HepG2 (cell line): ENCODE data around the gene BACH2. TPM values are rescaled to one million over a fixed set of nuclear protein-coding genes. Genes with fewer than 3 reads are reported as not detected.

Experiments
- ATAC-seq: fragments of 200-7000 bp; cut with Tn5 transposase; 3 replicates; pipeline ENCODE4 v1.9.1; 2020; ENCODE audit warnings: mild to moderate bottlenecking, moderate library complexity
- BruUV-seq: library from RNA; stranded (reverse); fragments of 400-500 nt; replicated peaks from 2 replicates; lab custom pipeline; 2021; lab: Mats Ljungman, UMichigan
- CTCF ChIA-PET: fragments of 300-600 bp; formaldehyde crosslinking; extraction: SDS; loops from one replicate; lab custom pipeline; 2021; ENCODE audit warnings: low total read pairs, inconsistent platforms, low intra/inter-chr PET ratio; lab: Yijun Ruan, JAX
- POLR2A ChIA-PET: fragments of 350-600 bp; sonication (Branson Sonifier 250); formaldehyde crosslinking; loops from one replicate; lab custom pipeline; 2020; ENCODE audit warnings: antibody characterized with exemption, inconsistent platforms; lab: Yijun Ruan, JAX
- DNase-seq: peaks from one replicate; pipeline ENCODE4 v3.0.0-alpha.2; 2015; ENCODE audit warnings: low spot score
- FAIRE-seq: peaks from 3 replicates; lab custom pipeline; 2011; peaks lifted over from hg19 to GRCh38; lab: Jason Lieb, UNC
- H2AFZ ChIP-seq: one replicate; pipeline ENCODE4 v1.6.1; 2011; ENCODE audit warnings: low read length, inconsistent platforms
- H3K27ac ChIP-seq: fragments of 300-600 bp; 3 replicates; pipeline ENCODE4 v1.8.0; 2011; ENCODE audit warnings: mixed run types, mild to moderate bottlenecking, mixed read lengths, low read length, inconsistent platforms; ENCODE audit not compliant: insufficient read depth; ENCODE audit errors: extremely low read length
- H3K27me3 ChIP-seq, 2 experiments: fragments of 200-600 bp in 1 of 2; 2 replicates in 1 of 2; 3 replicates in 1 of 2; pipeline versions ENCODE4 v1.6.0 to v1.8.0; 2011; ENCODE audit warnings: low read length in 2 of 2, mild to moderate bottlenecking in 2 of 2, moderate library complexity in 2 of 2, inconsistent platforms in 1 of 2; ENCODE audit not compliant: insufficient read depth in 2 of 2, control insufficient read depth in 1 of 2
- H3K36me3 ChIP-seq, 2 experiments: fragments of 200-600 bp in 1 of 2; replicated peaks in 1 of 2; 2 replicates in 1 of 2; 3 replicates in 1 of 2; pipeline versions ENCODE4 v1.5.1 to v1.8.0; 2011; ENCODE audit warnings: low read length in 2 of 2, inconsistent platforms in 1 of 2; ENCODE audit not compliant: insufficient read depth in 2 of 2, control insufficient read depth in 1 of 2
- H3K4me1 ChIP-seq: 2 replicates; pipeline ENCODE4 v1.5.1; 2012; ENCODE audit warnings: low read length, inconsistent platforms; ENCODE audit not compliant: insufficient read depth
- H3K4me2 ChIP-seq: 2 replicates; pipeline ENCODE4 v1.6.0; 2011; ENCODE audit warnings: low read depth, low read length, inconsistent platforms
- H3K4me3 ChIP-seq, 3 experiments: fragments of 200-600 bp in 1 of 3; sonication (generic), shearing (Covaris generic) in 1 of 3; replicated peaks in 1 of 3; 2 replicates each; pipeline ENCODE4 v1.5.1; 2011 to 2016; ENCODE audit warnings: low read length in 3 of 3, inconsistent platforms in 2 of 3, low read depth in 2 of 3, mild to moderate bottlenecking in 2 of 3, control low read depth in 1 of 3, mixed read lengths in 1 of 3; ENCODE audit not compliant: insufficient read depth in 1 of 3
- H3K79me2 ChIP-seq: one replicate; pipeline ENCODE4 v1.6.1; 2011; ENCODE audit warnings: low read length, inconsistent platforms; ENCODE audit not compliant: insufficient read depth
- H3K9ac ChIP-seq: 2 replicates; pipeline ENCODE4 v1.6.0; 2011; ENCODE audit warnings: mild to moderate bottlenecking, low read depth, low read length, inconsistent platforms; ENCODE audit not compliant: insufficient read depth
- H3K9me3 ChIP-seq: 2 replicates; pipeline ENCODE4 v1.5.1; 2012; ENCODE audit warnings: mild to moderate bottlenecking, low read length
- H4K20me1 ChIP-seq: 2 replicates; pipeline ENCODE4 v1.6.0; 2011; ENCODE audit warnings: inconsistent platforms, mild to moderate bottlenecking, low read length, moderate library complexity; ENCODE audit not compliant: insufficient read depth
- FOXA1 ChIP-seq, 2 experiments: fragments of 450-650 bp in 1 of 2; sonication (generic) in 1 of 2; formaldehyde crosslinking in 1 of 2; IDR thresholded peaks; 2 replicates each; pipeline versions ENCODE4 v1.4.0 to v1.6.1; 2016 to 2020; ENCODE audit warnings: missing genetic modification reagents in 1 of 2
- FOXK1 ChIP-seq: sonication (generic); formaldehyde crosslinking; IDR thresholded peaks from 2 replicates; pipeline ENCODE4 v1.4.0; 2020; ENCODE audit warnings: low read depth, missing genetic modification reagents, borderline replicate concordance
- GLI4 ChIP-seq: sonication (generic); formaldehyde crosslinking; IDR thresholded peaks from 2 replicates; pipeline ENCODE4 v1.5.1; 2020; ENCODE audit warnings: missing genetic modification reagents, mild to moderate bottlenecking, moderate library complexity, borderline replicate concordance
- SIX1 ChIP-seq: sonication (generic); formaldehyde crosslinking; IDR thresholded peaks from 2 replicates; pipeline ENCODE4 v1.4.0; 2020; ENCODE audit warnings: missing genetic modification reagents, borderline replicate concordance
- SNAPC2 ChIP-seq: sonication (generic); formaldehyde crosslinking; IDR thresholded peaks from 2 replicates; pipeline ENCODE4 v1.8.1; 2022; ENCODE audit warnings: mild to moderate bottlenecking, missing genetic modification reagents
- TEAD3 ChIP-seq: optimal IDR thresholded peaks from 2 replicates; pipeline ENCODE3; 2016; ENCODE audit warnings: borderline replicate concordance
- THAP9 ChIP-seq: sonication (generic); formaldehyde crosslinking; IDR thresholded peaks from 2 replicates; pipeline ENCODE4; 2020; ENCODE audit warnings: missing genetic modification reagents, mild to moderate bottlenecking, borderline replicate concordance
- ZBTB1 ChIP-seq: sonication (generic); formaldehyde crosslinking; IDR thresholded peaks from 2 replicates; pipeline ENCODE4 v1.4.0; 2020; ENCODE audit warnings: missing genetic modification reagents, borderline replicate concordance
- ZBTB2 ChIP-seq: sonication (generic); formaldehyde crosslinking; IDR thresholded peaks from 2 replicates; pipeline ENCODE4 v1.8.0; 2022; ENCODE audit warnings: low read depth, missing genetic modification reagents
- ZNF251 ChIP-seq: sonication (generic); formaldehyde crosslinking; IDR thresholded peaks from 2 replicates; pipeline ENCODE4 v1.9.0; 2021; ENCODE audit warnings: mild to moderate bottlenecking, missing genetic modification reagents
- ZNF546 ChIP-seq: sonication (generic); formaldehyde crosslinking; conservative IDR thresholded peaks from 2 replicates; pipeline ENCODE4 v1.8.1; 2023; ENCODE audit warnings: mild to moderate bottlenecking, missing genetic modification reagents
- ZNF556 ChIP-seq: sonication (generic); formaldehyde crosslinking; IDR thresholded peaks from 2 replicates; pipeline ENCODE4 v1.4.0; 2020; ENCODE audit warnings: mild to moderate bottlenecking, missing genetic modification reagents, borderline replicate concordance
- ZNF605 ChIP-seq: sonication (generic); formaldehyde crosslinking; IDR thresholded peaks from 2 replicates; pipeline ENCODE4 v1.8.0; 2022; ENCODE audit warnings: mild to moderate bottlenecking, missing genetic modification reagents
- WGBS: methylation state at CpG from one replicate; pipeline ENCODE4 v1.1.6; 2017; ENCODE audit warnings: low lambda C conversion rate; 5-methylcytosine and 5-hydroxymethylcytosine counted together
- in situ Hi-C: cut with HindIII; loops from 2 replicates; pipeline ENCODE4 v1.10.0; 2017; ENCODE audit warnings: low pct_unique_long_range_greater_than_20kb; ENCODE audit not compliant: extremely low pct_ligation_motif_present
- intact Hi-C: fragments of 100-400 bp; cut with micrococcal nuclease; formaldehyde crosslinking; loops from one replicate; pipeline ENCODE4 v1.10.0; 2022; ENCODE audit not compliant: unreplicated experiment
- polyA plus RNA-seq, 8 experiments: library from polyadenylated mRNA; depleted of rRNA in 3 of 8; stranded (reverse) in 7 of 8; unstranded in 1 of 8; fragments of >200 nt; fragmentation: Illumina TruSeq in 4 of 8; extraction: Trizol in 4 of 8; gene quantifications; 2 replicates each; pipeline versions ENCODE4 v1.2.1 to v1.2.3, GENCODE V29; 2011 to 2016; ENCODE audit warnings: low read depth in 4 of 8, missing spikeins in 1 of 8, mixed read lengths in 1 of 8; ENCODE audit not compliant: insufficient read depth in 1 of 8
- total RNA-seq, 5 experiments: library from RNA; depleted of rRNA; stranded (reverse); fragments of >200 nt; fragmentation: Illumina TruSeq; extraction: Trizol; gene quantifications; 2 replicates each; pipeline ENCODE4 v1.2.3, GENCODE V29; 2016; ENCODE audit warnings: low read depth in 1 of 5

The BACH2 gene
- total and polyA plus RNA-seq, 2 of the 13 experiments (the other 11 are each of a cell fraction or from before 2014, with no cell fraction given), result 0.01 TPM; not detected in 1

- H3K4me1 ChIP-seq, result no peaks in the 10 kb centered on the region
- no peaks in the 10 kb centered on the region for H3K9me3 ChIP-seq
- H3K27ac ChIP-seq, result no peak overlapping the region
- WGBS, result 10% methylated on average over 10 of the region's 10 CpGs
- no peak for TF ChIP-seq SNAPC2 (CRISPR knock-in tag)
- TF ChIP-seq THAP9 (CRISPR knock-in tag), result no peak
- no peak for TF ChIP-seq ZBTB1 (CRISPR knock-in tag)
- no peak for TF ChIP-seq SIX1 (CRISPR knock-in tag)
- TF ChIP-seq FOXA1 (IDR thresholded peaks at IDR 0.05), result no peak
- no peak for TF ChIP-seq FOXA1 (CRISPR knock-in tag; IDR thresholded peaks at IDR 0.05)
- no peak for TF ChIP-seq ZBTB2 (CRISPR knock-in tag)
- no peak for TF ChIP-seq ZNF546 (CRISPR knock-in tag)
- no peak for TF ChIP-seq ZNF251
- TF ChIP-seq ZNF556 (CRISPR knock-in tag), result no peak
- no peak for TF ChIP-seq TEAD3
- TF ChIP-seq FOXK1 (CRISPR knock-in tag), result no peak
- TF ChIP-seq ZNF605 (CRISPR knock-in tag), result no peak
- no peak for TF ChIP-seq GLI4 (CRISPR knock-in tag)
- FAIRE-seq (no peak), DNase-seq (no peak), ATAC-seq (no peak)
- H3K36me3 ChIP-seq, result no peaks in the 10 kb centered on the region
- intact Hi-C loops (no loop called here), in situ Hi-C loops (no loop called here)
- H4K20me1 ChIP-seq, result no peaks in the 10 kb centered on the region
- no peak overlapping the region for H3K9ac ChIP-seq
- no peak overlapping the region for H3K4me3 ChIP-seq
- H3K4me2 ChIP-seq, result no peak overlapping the region
- H3K79me2 ChIP-seq, result no peaks in the 10 kb centered on the region
- ChIA-PET CTCF (no interaction called here), POLR2A (interaction anchor here (0.6 kb wide), 1 partner anchor 557 kb away, joined by 3 read pairs; no protein-coding TSS in a partner anchor)
- H2AFZ ChIP-seq, result no peak overlapping the region
- peaks cover 1 to 27% of the 10 kb centered on the region in 2 experiments; a peak in 3 of 5 replicates for H3K27me3 ChIP-seq
- BruUV-seq, result no TSS peak
These were observed 267.5 kb downstream of the BACH2 start for GRCh38 chr6:90028995-90029635.
